Nephron progenitor cell (in vitro differentiated cells): Measurements from ENCODE around the gene MCAT.

Experiments
- DNase-seq: peaks from one replicate; pipeline ENCODE4 v3.0.0; 2021
- H3K27ac Mint-ChIP-seq: 2 replicates; pipeline ENCODE4 v1.8.0; 2021; ENCODE audit warnings: mild to moderate bottlenecking, moderate library complexity, mixed read lengths
- H3K27me3 Mint-ChIP-seq: 2 replicates; pipeline ENCODE4 v1.8.0; 2021; ENCODE audit warnings: mild to moderate bottlenecking, low read depth, mixed read lengths; ENCODE audit not compliant: poor library complexity
- H3K36me3 Mint-ChIP-seq: 2 replicates; pipeline ENCODE4 v1.8.0; 2021; ENCODE audit warnings: low read depth, mixed read lengths
- H3K4me1 Mint-ChIP-seq: 2 replicates; pipeline ENCODE4 v1.8.0; 2021; ENCODE audit warnings: mixed read lengths
- H3K4me3 Mint-ChIP-seq: 2 replicates; pipeline ENCODE4 v1.8.0; 2021; ENCODE audit warnings: mild to moderate bottlenecking, moderate library complexity, mixed read lengths
- H3K9me3 Mint-ChIP-seq: 2 replicates; pipeline ENCODE4 v1.8.0; 2021; ENCODE audit warnings: mild to moderate bottlenecking, moderate library complexity, mixed read lengths
- CTCF ChIP-seq: fragments of 200-600 bp; sonication (generic); IDR thresholded peaks from 2 replicates; pipeline ENCODE4 v1.5.0; 2021; ENCODE audit warnings: antibody characterized with exemption

Gene MCAT

DNA sequence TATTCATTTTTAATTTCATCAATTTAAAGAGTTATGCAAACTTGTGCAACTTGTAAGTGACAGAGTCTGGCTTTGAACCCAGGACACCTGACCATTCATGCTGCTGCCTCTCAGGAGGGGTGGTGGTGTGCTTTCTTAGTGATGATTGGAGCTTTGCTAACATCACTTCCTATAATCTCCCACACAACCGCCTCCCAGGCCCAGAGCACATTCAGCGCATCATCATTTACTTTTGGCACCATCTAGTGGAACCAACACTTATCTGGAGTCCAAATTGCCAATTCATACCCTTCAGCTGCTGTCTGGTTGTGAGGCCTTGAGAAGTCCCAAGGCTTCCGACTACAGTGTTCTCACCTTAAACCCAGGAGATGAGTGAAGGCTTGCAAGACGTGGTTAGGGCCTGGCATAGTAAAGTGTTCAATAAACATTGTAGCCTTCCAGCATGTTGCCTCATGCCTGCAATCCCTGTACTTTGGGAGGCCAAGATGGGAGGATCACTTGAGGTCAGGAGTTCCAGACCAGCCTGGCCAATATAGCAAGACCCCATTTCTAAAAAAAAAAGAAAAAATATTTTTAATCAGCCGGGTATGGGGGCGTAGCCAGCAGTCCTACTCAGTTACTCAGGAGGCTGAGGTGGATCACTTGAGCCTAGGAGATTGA is 52.9 kb downstream of the MCAT start:
- peaks cover 19% of the 10 kb centered on the region for H3K36me3 Mint-ChIP-seq
- H3K4me3 Mint-ChIP-seq, result peak overlapping the region; percentile 93
- no peak for DNase-seq
- no peak overlapping the region for H3K27ac Mint-ChIP-seq
- TF ChIP-seq CTCF, result no peak
- peaks cover 19% of the 10 kb centered on the region for H3K4me1 Mint-ChIP-seq
- peaks cover 5% of the 10 kb centered on the region for H3K9me3 Mint-ChIP-seq
- H3K27me3 Mint-ChIP-seq, result peaks cover 4% of the 10 kb centered on the region

- no peak for TF ChIP-seq CTCF
- peak; percentile 89 for DNase-seq
- peak within 1 kb of the TSS; percentile 93 for H3K4me3 Mint-ChIP-seq
- peaks cover 19% of the 10 kb centered on the region for H3K4me1 Mint-ChIP-seq
- H3K36me3 Mint-ChIP-seq, result peaks cover 22% of the 10 kb centered on the region
- H3K27me3 Mint-ChIP-seq, result peaks cover 4% of the 10 kb centered on the region
- no peak within 1 kb of the TSS for H3K27ac Mint-ChIP-seq
- peaks cover 7% of the 10 kb centered on the region for H3K9me3 Mint-ChIP-seq
Observed at GRCh38 chr22:43088984-43089717, 54.0 kb downstream of the MCAT start, which contains the start of gene TTLL1. Gene TTLL1, minus strand, starts transcription at chr22:43089391. Its CDS starts 13,805 bp downstream, at chr22:43075586.

GRCh38 chr22:43088627-43088983 is 54.6 kb downstream of the MCAT start:
- no peak for DNase-seq
- Mint-ChIP-seq H3K36me3 (peaks cover 22% of the 10 kb centered on the region), H3K27me3 (no peaks in the 10 kb centered on the region), H3K27ac (no peak overlapping the region), H3K9me3 (peaks cover 7% of the 10 kb centered on the region), H3K4me1 (peaks cover 19% of the 10 kb centered on the region), H3K4me3 (peak overlapping the region; percentile 93)
- TF ChIP-seq CTCF, result no peak

DNA sequence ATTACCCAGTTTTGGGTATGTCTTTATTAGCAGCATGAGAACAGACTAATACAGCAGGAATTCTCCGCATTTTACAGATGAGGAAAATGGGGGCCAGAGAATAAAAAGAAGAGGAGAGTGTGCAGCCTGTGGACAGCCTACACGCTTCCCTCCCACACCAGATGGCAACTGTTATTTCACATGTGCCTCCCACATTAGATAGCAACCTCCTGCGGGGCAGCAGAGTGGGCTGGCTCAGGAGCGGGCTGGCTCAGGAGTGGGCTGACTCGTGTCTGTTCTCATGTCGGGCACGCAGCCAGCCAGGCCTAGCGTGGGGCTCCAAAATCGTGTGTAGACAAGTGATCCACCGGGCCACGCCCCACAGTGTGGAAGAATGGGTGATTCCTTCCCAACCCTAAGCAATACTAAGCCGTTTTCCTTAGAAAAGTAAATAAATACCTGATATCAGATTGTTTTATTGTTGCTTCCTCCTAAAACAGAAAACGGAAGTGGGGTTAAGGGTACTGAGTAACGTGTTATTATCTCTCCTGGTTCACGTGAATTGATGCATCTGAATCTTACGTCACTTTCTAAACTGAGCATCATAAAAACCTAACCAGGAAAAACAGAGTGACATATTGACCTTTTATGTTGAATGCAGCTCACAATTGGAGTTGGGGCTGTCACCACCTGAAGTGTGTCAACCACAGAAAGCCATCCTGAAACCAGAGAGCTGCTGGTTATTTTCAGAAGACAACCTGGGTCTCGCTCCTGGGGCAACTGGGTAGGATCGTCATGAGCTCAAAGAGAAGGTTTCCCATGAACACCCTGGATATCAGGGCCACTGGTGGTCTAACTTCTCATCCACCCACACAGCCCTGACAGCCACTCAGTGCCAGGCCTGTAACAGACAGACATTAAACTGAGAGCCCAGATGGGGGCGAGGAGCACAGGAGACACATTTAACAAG is 57.3 kb downstream of the MCAT start:
- TF ChIP-seq CTCF, result no peak
- Mint-ChIP-seq H3K4me3 (peak overlapping the region; percentile 36), H3K27ac (no peak overlapping the region), H3K36me3 (peaks cover 22% of the 10 kb centered on the region), H3K4me1 (peaks cover 19% of the 10 kb centered on the region), H3K27me3 (no peaks in the 10 kb centered on the region), H3K9me3 (peaks cover 7% of the 10 kb centered on the region)
- no peak for DNase-seq
